Measurements from ENCODE around the gene KCTD13.
"Not testable (repeated sequence)": the region's sequence is repeated elsewhere in the genome, so short reads cannot be mapped to it uniquely, and the experiment has no call there.

The KCTD13 gene

GRCh38 chr16:29892458-29892813, 33.6 kb downstream of the KCTD13 start:
- H3K9me3 ChIP-seq = no peaks in the 10 kb centered on the region
- no peak for TF ChIP-seq CTCF (IDR thresholded peaks at IDR 0.05)
- H3K36me3 ChIP-seq = no peaks in the 10 kb centered on the region
- H3K4me3 ChIP-seq (ENCODE audit: low read depth in 1 of 2, low read length in 1 of 2) = no peak overlapping the region
- H3K4me1 ChIP-seq (ENCODE audit: control insufficient read depth in 1 of 2, insufficient read depth in 1 of 2, low read depth in 1 of 2, low read length in 1 of 2) = peaks cover 0 to 8% of the 10 kb centered on the region in 2 experiments
- H3K27ac ChIP-seq = no peak overlapping the region
- peaks cover 22% of the 10 kb centered on the region for H3K27me3 ChIP-seq

GRCh38 chr16:29891525-29892457, 34.2 kb downstream of the KCTD13 start:
- no peak for TF ChIP-seq CTCF (IDR thresholded peaks at IDR 0.05)
- Histone ChIP-seq H3K9me3 (no peaks in the 10 kb centered on the region), H3K36me3 (no peaks in the 10 kb centered on the region), H3K4me1 (ENCODE audit: control insufficient read depth in 1 of 2, insufficient read depth in 1 of 2, low read depth in 1 of 2, low read length in 1 of 2) (peaks cover 0 to 8% of the 10 kb centered on the region in 2 experiments), H3K4me3 (ENCODE audit: low read depth in 1 of 2, low read length in 1 of 2) (no peak overlapping the region), H3K27ac (no peak overlapping the region), H3K27me3 (peaks cover 15% of the 10 kb centered on the region)

- H3K27me3 ChIP-seq; H3K27ac ChIP-seq; H3K9me3 ChIP-seq; H3K4me1 ChIP-seq (ENCODE audit: control insufficient read depth in 1 of 2, insufficient read depth in 1 of 2, low read depth in 1 of 2, low read length in 1 of 2); H3K36me3 ChIP-seq; H3K4me3 ChIP-seq (ENCODE audit: low read depth in 1 of 2, low read length in 1 of 2): not testable (repeated sequence)
Observed at GRCh38 chr16:29889372-29889771, 36.7 kb downstream of the KCTD13 start.

GRCh38 chr16:29883987-29884386, 42.0 kb downstream of the KCTD13 start:
- Histone ChIP-seq H3K27me3 (peaks cover 8% of the 10 kb centered on the region), H3K4me1 (ENCODE audit: control insufficient read depth in 1 of 2, insufficient read depth in 1 of 2, low read depth in 1 of 2, low read length in 1 of 2) (no peaks in the 10 kb centered on the region), H3K9me3 (no peaks in the 10 kb centered on the region), H3K36me3 (no peaks in the 10 kb centered on the region), H3K27ac (no peak overlapping the region), H3K4me3 (ENCODE audit: low read depth in 1 of 2, low read length in 1 of 2) (no peak overlapping the region)
- TF ChIP-seq CTCF (IDR thresholded peaks at IDR 0.05) = no peak

GRCh38 chr16:29881050-29881449, 45.0 kb downstream of the KCTD13 start:
- Histone ChIP-seq H3K27me3 (peaks cover 36% of the 10 kb centered on the region), H3K36me3 (no peaks in the 10 kb centered on the region)

More at GRCh38 chr16:29881050-29881449, 45.0 kb downstream of the KCTD13 start:
- no peak overlapping the region for H3K4me3 ChIP-seq (ENCODE audit: low read depth in 1 of 2, low read length in 1 of 2)
- no peak for TF ChIP-seq CTCF (IDR thresholded peaks at IDR 0.05)
- no peaks in the 10 kb centered on the region for H3K9me3 ChIP-seq
- peaks cover 9 to 14% of the 10 kb centered on the region in 2 experiments for H3K4me1 ChIP-seq (ENCODE audit: control insufficient read depth in 1 of 2, insufficient read depth in 1 of 2, low read depth in 1 of 2, low read length in 1 of 2)
- H3K27ac ChIP-seq = no peak overlapping the region

All from neutrophil (primary cell).